Measurements from ENCODE around the gene CRACR2B. TPM values are rescaled to one million over a fixed set of nuclear protein-coding genes. Genes with fewer than 3 reads are reported as not detected.
A peak's percentile ranks its signal among the peaks of the same experiment; 100 is the strongest.

CRACR2B gene
- polyA plus RNA-seq, 6 donors from 2014 or later = 0.41 to 1.00 (median 0.55) TPM; not detected in 3

- H3K9me3 Mint-ChIP-seq = no peaks in the 10 kb centered on the region
- H3K27me3 Mint-ChIP-seq = no peaks in the 10 kb centered on the region
- H3K4me1 Mint-ChIP-seq = peaks cover 0 to 4% (median 0%) of the 10 kb centered on the region in 3 donors
- H3K36me3 Mint-ChIP-seq = no peaks in the 10 kb centered on the region
- no peak overlapping the region for H3K4me3 Mint-ChIP-seq
- no peak for ATAC-seq (ENCODE audit: low read depth in 2 of 2)
- H3K27ac Mint-ChIP-seq = peak overlapping the region in 1 of 6 donors; percentile 72
- DNase-seq = no peak
Measured at GRCh38 chr11:858053-858761, 30.5 kb downstream of the CRACR2B start.

- peaks cover 0 to 4% (median 0%) of the 10 kb centered on the region in 3 donors for H3K4me1 Mint-ChIP-seq
- H3K27me3 Mint-ChIP-seq = no peaks in the 10 kb centered on the region
- H3K4me3 Mint-ChIP-seq = no peak overlapping the region
- no peaks in the 10 kb centered on the region for H3K9me3 Mint-ChIP-seq
- DNase-seq = no peak
- ATAC-seq (ENCODE audit: low read depth in 2 of 2) = no peak
- H3K36me3 Mint-ChIP-seq = no peaks in the 10 kb centered on the region
- peak overlapping the region in 1 of 6 donors; percentile 44 for H3K27ac Mint-ChIP-seq
Measured at GRCh38 chr11:858762-859339, 31.1 kb downstream of the CRACR2B start.

- DNase-seq = no peak
- H3K36me3 Mint-ChIP-seq = no peaks in the 10 kb centered on the region
- H3K4me1 Mint-ChIP-seq = peaks cover 0 to 4% (median 0%) of the 10 kb centered on the region in 3 donors
- H3K27ac Mint-ChIP-seq = no peak overlapping the region
- no peaks in the 10 kb centered on the region for H3K9me3 Mint-ChIP-seq
- no peaks in the 10 kb centered on the region for H3K27me3 Mint-ChIP-seq
- H3K4me3 Mint-ChIP-seq = peak overlapping the region in 1 of 8 donors; percentile 5
- no peak for ATAC-seq (ENCODE audit: low read depth in 2 of 2)
Measured at GRCh38 chr11:859394-860131, 31.8 kb downstream of the CRACR2B start.

- Mint-ChIP-seq H3K9me3 (no peaks in the 10 kb centered on the region), H3K4me3 (no peak overlapping the region), H3K4me1 (peaks cover 0 to 4% (median 0%) of the 10 kb centered on the region in 3 donors), H3K36me3 (no peaks in the 10 kb centered on the region), H3K27ac (peak overlapping the region in 1 of 6 donors; percentile 87), H3K27me3 (no peaks in the 10 kb centered on the region)
- DNase-seq = no peak
- no peak for ATAC-seq (ENCODE audit: low read depth in 2 of 2)
Measured at GRCh38 chr11:860234-861104, 32.8 kb downstream of the CRACR2B start.

GRCh38 chr11:861105-861479 lies 33.4 kb downstream of the CRACR2B start:
- Mint-ChIP-seq H3K9me3 (no peaks in the 10 kb centered on the region), H3K27ac (peak overlapping the region in 3 of 6 donors; percentile 26 to 52 (median 49))
- ATAC-seq (ENCODE audit: low read depth in 2 of 2) = no peak

GRCh38 chr11:862081-862661 lies 34.5 kb downstream of the CRACR2B start:
- no peaks in the 10 kb centered on the region for H3K27me3 Mint-ChIP-seq
- no peak overlapping the region for H3K4me3 Mint-ChIP-seq
- no peaks in the 10 kb centered on the region for H3K4me1 Mint-ChIP-seq
- ATAC-seq (ENCODE audit: low read depth in 2 of 2) (no peak), DNase-seq (no peak)
- no peak overlapping the region for H3K27ac Mint-ChIP-seq
- H3K9me3 Mint-ChIP-seq = no peaks in the 10 kb centered on the region
- no peaks in the 10 kb centered on the region for H3K36me3 Mint-ChIP-seq

More at GRCh38 chr11:861105-861479, 33.4 kb downstream of the CRACR2B start:
- no peak overlapping the region for H3K4me3 Mint-ChIP-seq
- no peaks in the 10 kb centered on the region for H3K27me3 Mint-ChIP-seq
- no peaks in the 10 kb centered on the region for H3K36me3 Mint-ChIP-seq
- DNase-seq = no peak
- peaks cover 0 to 4% (median 0%) of the 10 kb centered on the region in 3 donors for H3K4me1 Mint-ChIP-seq

GRCh38 chr11:862696-863022 lies 34.9 kb downstream of the CRACR2B start:
- Mint-ChIP-seq H3K4me3 (no peak overlapping the region), H3K9me3 (no peaks in the 10 kb centered on the region), H3K27me3 (no peaks in the 10 kb centered on the region), H3K36me3 (no peaks in the 10 kb centered on the region), H3K4me1 (no peaks in the 10 kb centered on the region), H3K27ac (no peak overlapping the region)
- no peak for ATAC-seq (ENCODE audit: low read depth in 2 of 2)
- no peak for DNase-seq

- Mint-ChIP-seq H3K36me3 (no peaks in the 10 kb centered on the region), H3K4me1 (no peaks in the 10 kb centered on the region), H3K27ac (no peak overlapping the region), H3K4me3 (no peak overlapping the region), H3K9me3 (no peaks in the 10 kb centered on the region), H3K27me3 (no peaks in the 10 kb centered on the region)
- ATAC-seq (ENCODE audit: low read depth in 2 of 2) (no peak), DNase-seq (no peak)
Measured at GRCh38 chr11:863023-863909, 35.5 kb downstream of the CRACR2B start.

GRCh38 chr11:863910-864827 lies 36.5 kb downstream of the CRACR2B start:
- no peak overlapping the region for H3K27ac Mint-ChIP-seq
- H3K27me3 Mint-ChIP-seq = no peaks in the 10 kb centered on the region
- no peaks in the 10 kb centered on the region for H3K36me3 Mint-ChIP-seq
- ATAC-seq (ENCODE audit: low read depth in 2 of 2) (no peak), DNase-seq (no peak)
- no peak overlapping the region for H3K4me3 Mint-ChIP-seq
- H3K9me3 Mint-ChIP-seq = no peaks in the 10 kb centered on the region
- no peaks in the 10 kb centered on the region for H3K4me1 Mint-ChIP-seq

- H3K36me3 Mint-ChIP-seq = no peaks in the 10 kb centered on the region
- peak overlapping the region in 1 of 6 donors; percentile 13 for H3K27ac Mint-ChIP-seq
- H3K4me1 Mint-ChIP-seq = no peaks in the 10 kb centered on the region
- ATAC-seq (ENCODE audit: low read depth in 2 of 2) (no peak), DNase-seq (no peak)
- H3K9me3 Mint-ChIP-seq = no peaks in the 10 kb centered on the region
- no peak overlapping the region for H3K4me3 Mint-ChIP-seq
- H3K27me3 Mint-ChIP-seq = no peaks in the 10 kb centered on the region
Measured at GRCh38 chr11:864898-865297, 37.2 kb downstream of the CRACR2B start.

GRCh38 chr11:865462-866430 lies 38.0 kb downstream of the CRACR2B start:
- no peaks in the 10 kb centered on the region for H3K9me3 Mint-ChIP-seq
- ATAC-seq (ENCODE audit: low read depth in 2 of 2) (no peak), DNase-seq (no peak)
- no peaks in the 10 kb centered on the region for H3K4me1 Mint-ChIP-seq
- no peaks in the 10 kb centered on the region for H3K36me3 Mint-ChIP-seq
- peak overlapping the region in 1 of 8 donors; percentile 47 for H3K4me3 Mint-ChIP-seq
- no peaks in the 10 kb centered on the region for H3K27me3 Mint-ChIP-seq
- peak overlapping the region in 1 of 6 donors; percentile 24 for H3K27ac Mint-ChIP-seq
